Measurements from ENCODE around the gene DDX1. TPM values are rescaled to one million over a fixed set of nuclear protein-coding genes. Genes with fewer than 3 reads are reported as not detected.
A peak's percentile ranks its signal among the peaks of the same experiment; 100 is the strongest.

The DDX1 gene
- total and polyA plus RNA-seq, 10 of the 15 experiments (the other 5 are each of a cell fraction or from before 2014, with no cell fraction given), result 53.2 to 134 (median 85.6) TPM

- no TSS peak for BruUV-seq (replicated peaks)
- SMC1A ChIA-PET (ENCODE audit: uncharacterized antibody, unreplicated experiment), result interaction anchor here (1.3 to 5.3 kb wide), 2 partner anchors 8 to 12 kb away, joined by 4 to 19 read pairs; no protein-coding TSS in a partner anchor
Observed at GRCh38 chr2:15584767-15585469, 6.8 kb upstream of the DDX1 start.

GRCh38 chr2:15588329-15588919 is 3.2 kb upstream of the DDX1 start:
- no peak overlapping the region for H3K9ac ChIP-seq (ENCODE audit: control insufficient read depth, insufficient read depth, low read length)
- no peaks in the 10 kb centered on the region for H3K9me3 ChIP-seq (replicated peaks; ENCODE audit: control insufficient read depth, insufficient read depth, low read length)
- 56% methylated on average over 4 of the region's 4 CpGs for WGBS (ENCODE audit: insufficient coverage, insufficient replicate concordance, low lambda C conversion rate, missing lambda C conversion rate)
- in situ Hi-C loops (cut with MboI), result no loop called here
- no peak overlapping the region for H3K4me2 ChIP-seq (ENCODE audit: control insufficient read depth, insufficient read depth)
- no peak overlapping the region for H2AFZ ChIP-seq (ENCODE audit: control insufficient read depth, low read depth, low read length)
- H3K27me3 ChIP-seq (replicated peaks in 1 of 2; ENCODE audit: control insufficient read depth in 2 of 2, insufficient read depth in 2 of 2, low read length in 1 of 2), result no peaks in the 10 kb centered on the region
- CTCF ChIA-PET, result interaction anchor here (0.8 to 5.2 kb wide), 3 partner anchors 11 to 558 kb away, joined by 3 to 20 read pairs (median 3); no protein-coding TSS in a partner anchor
- ATAC-seq (no peak), FAIRE-seq (no peak), DNase-seq (ENCODE audit: low read depth, low spot score) (no peak)
- no peak overlapping the region for H3K4me3 ChIP-seq
- H3K36me3 ChIP-seq (ENCODE audit: control insufficient read depth in 2 of 2, insufficient read depth in 2 of 2, low read length in 1 of 2), result no peaks in the 10 kb centered on the region
- H3K27ac ChIP-seq (ENCODE audit: control insufficient read depth, insufficient read depth), result no peak overlapping the region
- H3K79me2 ChIP-seq (ENCODE audit: control insufficient read depth, insufficient read depth, low read length), result peaks cover 23% of the 10 kb centered on the region
- TF ChIP-seq RAD21 (IDR thresholded peaks at IDR 0.05; ENCODE audit: insufficient read depth, low read depth, low read length) (peak; percentile 56), RELA (IDR thresholded peaks at IDR 0.05; ENCODE audit: borderline replicate concordance, partially characterized antibody) (no peak), CTCF (IDR thresholded peaks at IDR 0.05 in 2 of 3, conservative IDR thresholded peaks at IDR 0.05 in 1 of 3; ENCODE audit: control insufficient read depth in 2 of 3, extremely low read depth in 1 of 3, insufficient read depth in 1 of 3, low read depth in 3 of 3, low read length in 3 of 3) (peak; percentile 40 to 52 (median 44)), NR2C2 (IDR thresholded peaks at IDR 0.05; ENCODE audit: borderline replicate concordance, control insufficient read depth, insufficient read length, low read depth) (no peak), NBN (IDR thresholded peaks at IDR 0.05) (no peak)
- RAD21 ChIA-PET (ENCODE audit: unreplicated experiment), result no interaction called here
- intact Hi-C loops (cut with micrococcal nuclease; ENCODE audit: unreplicated experiment), result no loop called here
- POLR2A ChIA-PET, result no interaction called here
- no TSS peak for BruUV-seq (replicated peaks)
- SMC1A ChIA-PET (ENCODE audit: uncharacterized antibody, unreplicated experiment), result interaction anchor here (1.3 to 5.3 kb wide), 2 partner anchors 12 to 26 kb away, joined by 3 to 19 read pairs; no protein-coding TSS in a partner anchor
- no peaks in the 10 kb centered on the region; the same call in none of the 2 replicates for H3K4me1 ChIP-seq (ENCODE audit: control insufficient read depth, insufficient read depth, low read length)
- H4K20me1 ChIP-seq (ENCODE audit: control insufficient read depth, insufficient read depth), result no peaks in the 10 kb centered on the region

More at GRCh38 chr2:15584767-15585469, 6.8 kb upstream of the DDX1 start:
- no peak overlapping the region for H3K4me2 ChIP-seq (ENCODE audit: control insufficient read depth, insufficient read depth)
- POLR2A ChIA-PET, result no interaction called here
- in situ Hi-C loops (cut with MboI) (loop anchor here (5.0 kb wide), 1 partner anchor 683 kb away; no protein-coding TSS in a partner anchor), intact Hi-C loops (cut with micrococcal nuclease; ENCODE audit: unreplicated experiment) (no loop called here)
- TF ChIP-seq MXI1 (IDR thresholded peaks at IDR 0.05; ENCODE audit: low read depth, low read length), result no peak
- no peak for TF ChIP-seq ATF7 (IDR thresholded peaks at IDR 0.05; ENCODE audit: low read depth)
- no peak for TF ChIP-seq CEBPB (IDR thresholded peaks at IDR 0.05; ENCODE audit: borderline replicate concordance in 1 of 2, low read depth in 2 of 2, low read length in 2 of 2)
- TF ChIP-seq HDGF (IDR thresholded peaks at IDR 0.05), result no peak
- TF ChIP-seq SIX5 (IDR thresholded peaks at IDR 0.05; ENCODE audit: low read depth, low read length, severe bottlenecking), result no peak
- CTCF ChIA-PET, result interaction anchor here (0.8 to 5.2 kb wide), 3 partner anchors 8 to 682 kb away, joined by 3 to 20 read pairs (median 4); no protein-coding TSS in a partner anchor
- H2AFZ ChIP-seq (ENCODE audit: control insufficient read depth, low read depth, low read length), result no peak overlapping the region
- no peaks in the 10 kb centered on the region for H3K79me2 ChIP-seq (ENCODE audit: control insufficient read depth, insufficient read depth, low read length)
- WGBS (ENCODE audit: insufficient coverage, insufficient replicate concordance, low lambda C conversion rate, missing lambda C conversion rate), result 14% methylated on average over 2 of the region's 2 CpGs
- ATAC-seq (no peak), FAIRE-seq (no peak), DNase-seq (ENCODE audit: low read depth, low spot score) (no peak)
- H3K9me3 ChIP-seq (replicated peaks; ENCODE audit: control insufficient read depth, insufficient read depth, low read length), result no peaks in the 10 kb centered on the region
- no peak overlapping the region for H3K4me3 ChIP-seq
- no peaks in the 10 kb centered on the region for H3K27me3 ChIP-seq (replicated peaks in 1 of 2; ENCODE audit: control insufficient read depth in 2 of 2, insufficient read depth in 2 of 2, low read length in 1 of 2)
- H3K4me1 ChIP-seq (ENCODE audit: control insufficient read depth, insufficient read depth, low read length), result no peaks in the 10 kb centered on the region; the same call in 1 of the 2 replicates
- no peaks in the 10 kb centered on the region for H4K20me1 ChIP-seq (ENCODE audit: control insufficient read depth, insufficient read depth)
- no peaks in the 10 kb centered on the region for H3K36me3 ChIP-seq (ENCODE audit: control insufficient read depth in 2 of 2, insufficient read depth in 2 of 2, low read length in 1 of 2)
- RAD21 ChIA-PET (ENCODE audit: unreplicated experiment), result no interaction called here
- no peak overlapping the region for H3K9ac ChIP-seq (ENCODE audit: control insufficient read depth, insufficient read depth, low read length)
- no peak overlapping the region for H3K27ac ChIP-seq (ENCODE audit: control insufficient read depth, insufficient read depth)
